MM.1S (cell line): ENCODE measurements around the gene SNTB2.

Experiments used
- CTCF ChIP-seq: fragments of 300-600 bp; sonication (generic); IDR thresholded peaks from 2 replicates; pipeline ENCODE4 v1.5.1; 2016; ENCODE audit warnings: antibody characterized with exemption, low read length, mixed read lengths
- EZH2 ChIP-seq: fragments of 300-600 bp; sonication (generic); optimal IDR thresholded peaks from 2 replicates; pipeline ENCODE3; 2017; ENCODE audit warnings: low read depth, mild to moderate bottlenecking, antibody characterized with exemption, low read length, mixed read lengths
- EZH2phosphoT487 ChIP-seq: fragments of 300-600 bp; sonication (generic); IDR thresholded peaks from 2 replicates; pipeline ENCODE4 v1.6.1; 2018; ENCODE audit warnings: antibody characterized with exemption, low read length

DNA sequence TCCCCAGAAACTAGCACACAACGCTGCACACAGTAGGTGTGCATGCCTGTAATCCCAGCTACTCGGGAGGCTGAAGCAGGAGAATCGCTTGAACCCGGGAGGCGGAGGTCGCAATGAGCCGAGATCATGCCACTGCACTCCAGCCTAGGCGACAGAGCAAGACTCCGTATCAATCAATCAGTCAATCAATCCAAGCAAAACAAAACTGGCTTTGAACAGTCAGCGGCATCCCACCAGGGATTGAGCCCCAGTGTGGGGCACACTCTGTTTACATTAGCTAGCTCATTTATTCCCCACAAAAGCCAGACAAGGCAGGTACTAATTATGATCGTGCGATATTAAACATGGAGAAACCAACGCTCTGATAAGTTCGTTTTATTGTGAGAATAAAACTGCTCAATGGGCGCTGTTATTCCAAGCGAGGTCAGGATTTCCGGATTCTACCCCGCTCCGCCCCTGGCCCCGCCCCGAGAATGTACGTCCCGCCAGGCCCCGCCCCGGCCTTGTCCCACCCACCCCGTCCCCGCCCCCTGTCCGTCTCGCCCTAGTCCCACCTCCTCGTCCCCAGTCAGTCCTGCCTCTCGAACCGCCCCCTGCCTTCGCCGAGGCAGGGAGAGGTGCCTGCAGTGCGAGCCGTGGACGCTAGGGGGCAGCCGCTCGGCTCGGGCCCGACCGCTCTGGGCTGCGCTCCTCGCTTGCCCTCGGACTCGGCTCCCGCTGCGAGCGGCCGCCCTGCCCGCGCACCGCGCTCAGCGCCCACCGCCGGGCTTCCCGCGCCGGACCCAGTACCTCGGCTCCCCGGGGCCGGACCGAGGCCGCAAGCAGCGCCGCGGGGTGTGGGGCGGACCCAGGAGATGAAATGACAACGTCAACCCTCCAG lies 123.9 kb downstream of the SNTB2 start, which contains the start of gene VPS4A:
- TF ChIP-seq CTCF = peak; percentile 63
- no peak for TF ChIP-seq EZH2
- TF ChIP-seq EZH2phosphoT487 = no peak
